Liver (tissue), 9 donors: ENCODE data around the gene C1orf21. TPM values are rescaled to one million over a fixed set of nuclear protein-coding genes. Genes with fewer than 3 reads are reported as not detected.

Experiments used
- DNase-seq: peaks from one replicate; pipeline ENCODE4 v3.0.0-alpha.2; 2017; ENCODE audit warnings: low spot score
- H3K27ac ChIP-seq, 2 donors: one replicate each; pipeline ENCODE4 v1.7.0; 2013; ENCODE audit warnings: inconsistent platforms in 2 of 2, low read length in 2 of 2, control low read depth in 1 of 2, low read depth in 1 of 2, mild to moderate bottlenecking in 1 of 2
- H3K27me3 ChIP-seq, 4 donors: one replicate each; pipeline versions ENCODE4 v1.6.1 to v1.7.0; 2013; ENCODE audit warnings: low read length in 3 of 4, inconsistent platforms in 1 of 4, mild to moderate bottlenecking in 1 of 4, moderate library complexity in 1 of 4; ENCODE audit not compliant: control insufficient read depth in 4 of 4, insufficient read depth in 4 of 4
- H3K36me3 ChIP-seq, 4 donors: one replicate each; pipeline versions ENCODE4 v1.6.1 to v1.7.0; 2013; ENCODE audit warnings: low read length in 3 of 4, mild to moderate bottlenecking in 3 of 4, low read depth in 1 of 4, moderate library complexity in 1 of 4; ENCODE audit not compliant: control insufficient read depth in 4 of 4, insufficient read depth in 3 of 4
- H3K4me1 ChIP-seq, 4 donors: one replicate each; pipeline versions ENCODE4 v1.6.1 to v1.7.0; 2013; ENCODE audit warnings: low read length in 3 of 4, mild to moderate bottlenecking in 3 of 4, moderate library complexity in 1 of 4; ENCODE audit not compliant: control insufficient read depth in 4 of 4, insufficient read depth in 4 of 4
- H3K4me3 ChIP-seq, 3 donors: one replicate each; pipeline versions ENCODE4 v1.6.1 to v1.7.0; 2013; ENCODE audit warnings: low read length in 3 of 3, control low read depth in 1 of 3, low read depth in 1 of 3, mild to moderate bottlenecking in 1 of 3
- H3K9ac ChIP-seq, 2 donors: one replicate each; pipeline ENCODE4 v1.7.0; 2013; ENCODE audit warnings: low read length in 2 of 2, mild to moderate bottlenecking in 2 of 2, moderate library complexity in 2 of 2, control low read depth in 1 of 2, low read depth in 1 of 2
- H3K9me3 ChIP-seq, 4 donors: one replicate each; pipeline versions ENCODE4 v1.6.1 to v1.7.0; 2013; ENCODE audit warnings: low read length in 3 of 4; ENCODE audit not compliant: control insufficient read depth in 4 of 4
- EGR1 ChIP-seq, 2 donors: IDR thresholded peaks; 2 replicates each; pipeline ENCODE4 v1.6.1; 2016 to 2018; ENCODE audit warnings: antibody characterized with exemption in 2 of 2, low read depth in 2 of 2
- FOXA1 ChIP-seq: IDR thresholded peaks from 2 replicates; pipeline ENCODE4 v1.6.1; 2016; ENCODE audit warnings: antibody characterized with exemption
- FOXA2 ChIP-seq: IDR thresholded peaks from 2 replicates; pipeline ENCODE4 v1.6.1; 2016; ENCODE audit warnings: antibody characterized with exemption
- GABPA ChIP-seq, 2 donors: IDR thresholded peaks in 1 of 2; conservative IDR thresholded peaks in 1 of 2; 2 replicates each; pipeline ENCODE4 v1.6.1; 2016; ENCODE audit warnings: antibody characterized with exemption in 2 of 2, mild to moderate bottlenecking in 1 of 2, moderate library complexity in 1 of 2
- HNF4A ChIP-seq, 2 donors: conservative IDR thresholded peaks; 2 replicates each; pipeline ENCODE4 v1.6.1; 2016; ENCODE audit warnings: antibody characterized with exemption in 2 of 2, mild to moderate bottlenecking in 2 of 2
- HNF4G ChIP-seq: IDR thresholded peaks from 2 replicates; pipeline ENCODE4 v1.6.1; 2016; ENCODE audit warnings: antibody characterized with exemption
- JUND ChIP-seq, 2 donors: IDR thresholded peaks; 2 replicates each; pipeline ENCODE4 v1.6.1; 2016; ENCODE audit warnings: antibody characterized with exemption in 2 of 2
- NR2F2 ChIP-seq: IDR thresholded peaks from 2 replicates; pipeline ENCODE4 v1.6.1; 2016; ENCODE audit warnings: antibody characterized with exemption
- RAD21 ChIP-seq, 2 donors: IDR thresholded peaks; 2 replicates each; pipeline ENCODE4 v1.6.1; 2016; ENCODE audit warnings: antibody characterized with exemption in 2 of 2, mild to moderate bottlenecking in 2 of 2
- RXRA ChIP-seq, 2 donors: IDR thresholded peaks; 2 replicates each; pipeline ENCODE4 v1.6.1; 2017 to 2018; ENCODE audit warnings: antibody characterized with exemption in 2 of 2, mild to moderate bottlenecking in 1 of 2
- SP1 ChIP-seq: IDR thresholded peaks from 2 replicates; pipeline ENCODE4 v1.6.1; 2018; ENCODE audit warnings: antibody characterized with exemption, mild to moderate bottlenecking
- TAF1 ChIP-seq: conservative IDR thresholded peaks from 2 replicates; pipeline ENCODE4 v1.6.1; 2016; ENCODE audit warnings: antibody characterized with exemption, mild to moderate bottlenecking
- YY1 ChIP-seq: IDR thresholded peaks from 2 replicates; pipeline ENCODE4 v1.6.1; 2016; ENCODE audit warnings: antibody characterized with exemption, mild to moderate bottlenecking
- ZBTB33 ChIP-seq: IDR thresholded peaks from 2 replicates; pipeline ENCODE4 v1.6.1; 2016; ENCODE audit warnings: antibody characterized with exemption
- whole genome bisulfite sequencing: extraction: QIAGEN DNeasy Blood & Tissue Kit; methylation state at CpG from one replicate; pipeline ENCODE4 v1.1.7; 2013; 5-methylcytosine and 5-hydroxymethylcytosine counted together
- polyA plus RNA-seq, 2 donors: library from polyadenylated mRNA; stranded (reverse) in 1 of 2; unstranded in 1 of 2; fragments of 200-250 nt in 1 of 2; fragments of >200 nt in 1 of 2; fragmentation: Nextera tagmentation in 1 of 2; extraction: Ambion mirVana in 1 of 2; gene quantifications; one replicate each; pipeline versions ENCODE4 v1.2.1 to v1.2.3, GENCODE V29; 2013 to 2015
- total RNA-seq, 2 donors: library from RNA; depleted of rRNA; stranded (reverse); fragments of >200 nt; gene quantifications; one replicate each; pipeline ENCODE4 v1.2.3, GENCODE V29; 2014
- TF ChIP-seq, protein P1 (sequence below): IDR thresholded peaks from 2 replicates; pipeline ENCODE4 v1.6.1; 2016; ENCODE audit warnings: antibody characterized with exemption
- TF ChIP-seq, protein P2 (sequence below): IDR thresholded peaks from 2 replicates; pipeline ENCODE4 v1.6.1; 2016; ENCODE audit warnings: antibody characterized with exemption
- TF ChIP-seq, protein P3 (sequence below): IDR thresholded peaks from 2 replicates; pipeline ENCODE4 v1.6.1; 2016; ENCODE audit warnings: antibody characterized with exemption, mild to moderate bottlenecking
- donor health status: healthy.
- donor health status: healthy.
- donor health status: healthy.
- donor health status: healthy.
- donor health status: healthy.

Gene C1orf21
- total and polyA plus RNA-seq, 4 donors = 2.3 to 21.3 (median 13.4) TPM

- WGBS = 80% methylated on average over 3 of the region's 3 CpGs
- Histone ChIP-seq H3K27me3 (no peaks in the 10 kb centered on the region), H3K4me1 (no peaks in the 10 kb centered on the region), H3K9me3 (no peaks in the 10 kb centered on the region), H3K9ac (no peak overlapping the region), H3K27ac (no peak overlapping the region), H3K36me3 (no peaks in the 10 kb centered on the region), H3K4me3 (no peak overlapping the region)
- no peak for DNase-seq
- TF ChIP-seq, protein P1, sequence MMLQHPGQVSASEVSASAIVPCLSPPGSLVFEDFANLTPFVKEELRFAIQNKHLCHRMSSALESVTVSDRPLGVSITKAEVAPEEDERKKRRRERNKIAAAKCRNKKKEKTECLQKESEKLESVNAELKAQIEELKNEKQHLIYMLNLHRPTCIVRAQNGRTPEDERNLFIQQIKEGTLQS = no peak
- TF ChIP-seq EGR1 (IDR thresholded peaks at IDR 0.05; ENCODE audit: low read depth in 2 of 2) (no peak), SP1 (no peak), TAF1 (no peak), RXRA (IDR thresholded peaks at IDR 0.05) (no peak), FOXA2 (no peak), GABPA (IDR thresholded peaks at IDR 0.05 in 1 of 2, conservative IDR thresholded peaks at IDR 0.05 in 1 of 2) (no peak), NR2F2 (no peak), JUND (IDR thresholded peaks at IDR 0.05) (no peak), HNF4G (no peak), FOXA1 (no peak)
- TF ChIP-seq, protein P2, sequence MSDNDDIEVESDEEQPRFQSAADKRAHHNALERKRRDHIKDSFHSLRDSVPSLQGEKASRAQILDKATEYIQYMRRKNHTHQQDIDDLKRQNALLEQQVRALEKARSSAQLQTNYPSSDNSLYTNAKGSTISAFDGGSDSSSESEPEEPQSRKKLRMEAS = no peak
- TF ChIP-seq, protein P3, sequence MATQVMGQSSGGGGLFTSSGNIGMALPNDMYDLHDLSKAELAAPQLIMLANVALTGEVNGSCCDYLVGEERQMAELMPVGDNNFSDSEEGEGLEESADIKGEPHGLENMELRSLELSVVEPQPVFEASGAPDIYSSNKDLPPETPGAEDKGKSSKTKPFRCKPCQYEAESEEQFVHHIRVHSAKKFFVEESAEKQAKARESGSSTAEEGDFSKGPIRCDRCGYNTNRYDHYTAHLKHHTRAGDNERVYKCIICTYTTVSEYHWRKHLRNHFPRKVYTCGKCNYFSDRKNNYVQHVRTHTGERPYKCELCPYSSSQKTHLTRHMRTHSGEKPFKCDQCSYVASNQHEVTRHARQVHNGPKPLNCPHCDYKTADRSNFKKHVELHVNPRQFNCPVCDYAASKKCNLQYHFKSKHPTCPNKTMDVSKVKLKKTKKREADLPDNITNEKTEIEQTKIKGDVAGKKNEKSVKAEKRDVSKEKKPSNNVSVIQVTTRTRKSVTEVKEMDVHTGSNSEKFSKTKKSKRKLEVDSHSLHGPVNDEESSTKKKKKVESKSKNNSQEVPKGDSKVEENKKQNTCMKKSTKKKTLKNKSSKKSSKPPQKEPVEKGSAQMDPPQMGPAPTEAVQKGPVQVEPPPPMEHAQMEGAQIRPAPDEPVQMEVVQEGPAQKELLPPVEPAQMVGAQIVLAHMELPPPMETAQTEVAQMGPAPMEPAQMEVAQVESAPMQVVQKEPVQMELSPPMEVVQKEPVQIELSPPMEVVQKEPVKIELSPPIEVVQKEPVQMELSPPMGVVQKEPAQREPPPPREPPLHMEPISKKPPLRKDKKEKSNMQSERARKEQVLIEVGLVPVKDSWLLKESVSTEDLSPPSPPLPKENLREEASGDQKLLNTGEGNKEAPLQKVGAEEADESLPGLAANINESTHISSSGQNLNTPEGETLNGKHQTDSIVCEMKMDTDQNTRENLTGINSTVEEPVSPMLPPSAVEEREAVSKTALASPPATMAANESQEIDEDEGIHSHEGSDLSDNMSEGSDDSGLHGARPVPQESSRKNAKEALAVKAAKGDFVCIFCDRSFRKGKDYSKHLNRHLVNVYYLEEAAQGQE = no peak
Measured at GRCh38 chr1:184513421-184513820, 126.6 kb downstream of the C1orf21 start.

GRCh38 chr1:184513966-184514365, 127.1 kb downstream of the C1orf21 start:
- DNase-seq = no peak
- TF ChIP-seq, protein P3 = no peak
- TF ChIP-seq HNF4A (conservative IDR thresholded peaks at IDR 0.05) (no peak), EGR1 (IDR thresholded peaks at IDR 0.05; ENCODE audit: low read depth in 2 of 2) (no peak), RAD21 (IDR thresholded peaks at IDR 0.05) (no peak), JUND (IDR thresholded peaks at IDR 0.05) (no peak), YY1 (no peak), FOXA2 (no peak), ZBTB33 (no peak), FOXA1 (no peak), SP1 (no peak)
- TF ChIP-seq, protein P1 = no peak
- TF ChIP-seq, protein P2 = no peak

More at GRCh38 chr1:184513966-184514365, 127.1 kb downstream of the C1orf21 start:
- Histone ChIP-seq H3K4me3 (no peak overlapping the region), H3K27ac (no peak overlapping the region), H3K9me3 (no peaks in the 10 kb centered on the region), H3K36me3 (no peaks in the 10 kb centered on the region), H3K9ac (no peak overlapping the region), H3K4me1 (no peaks in the 10 kb centered on the region), H3K27me3 (no peaks in the 10 kb centered on the region)
- 92% methylated on average over 4 of the region's 4 CpGs for WGBS
